ENCODE results near the gene C18orf63.

The C18orf63 gene

DNA sequence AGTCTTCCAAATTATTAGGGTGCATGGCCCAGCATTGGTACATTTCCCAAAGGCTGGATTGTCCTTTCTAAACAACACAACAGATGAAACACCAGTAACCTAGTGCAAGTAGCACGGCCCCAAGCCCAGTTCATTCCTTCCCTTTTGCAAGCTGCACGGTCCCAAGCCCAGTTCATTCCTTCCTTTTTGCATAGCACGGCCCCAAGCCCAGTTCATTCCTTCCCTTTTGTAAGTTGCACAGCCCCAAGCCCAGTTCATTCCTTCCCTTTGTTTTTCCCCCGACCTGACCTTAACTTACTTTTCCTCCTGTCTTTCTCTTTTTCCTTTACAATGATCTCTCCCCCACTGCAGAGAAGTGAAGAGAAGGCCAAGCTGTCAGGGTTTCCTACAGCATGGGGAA, 60.9 kb downstream of the C18orf63 start:
- TF ChIP-seq, protein P1, sequence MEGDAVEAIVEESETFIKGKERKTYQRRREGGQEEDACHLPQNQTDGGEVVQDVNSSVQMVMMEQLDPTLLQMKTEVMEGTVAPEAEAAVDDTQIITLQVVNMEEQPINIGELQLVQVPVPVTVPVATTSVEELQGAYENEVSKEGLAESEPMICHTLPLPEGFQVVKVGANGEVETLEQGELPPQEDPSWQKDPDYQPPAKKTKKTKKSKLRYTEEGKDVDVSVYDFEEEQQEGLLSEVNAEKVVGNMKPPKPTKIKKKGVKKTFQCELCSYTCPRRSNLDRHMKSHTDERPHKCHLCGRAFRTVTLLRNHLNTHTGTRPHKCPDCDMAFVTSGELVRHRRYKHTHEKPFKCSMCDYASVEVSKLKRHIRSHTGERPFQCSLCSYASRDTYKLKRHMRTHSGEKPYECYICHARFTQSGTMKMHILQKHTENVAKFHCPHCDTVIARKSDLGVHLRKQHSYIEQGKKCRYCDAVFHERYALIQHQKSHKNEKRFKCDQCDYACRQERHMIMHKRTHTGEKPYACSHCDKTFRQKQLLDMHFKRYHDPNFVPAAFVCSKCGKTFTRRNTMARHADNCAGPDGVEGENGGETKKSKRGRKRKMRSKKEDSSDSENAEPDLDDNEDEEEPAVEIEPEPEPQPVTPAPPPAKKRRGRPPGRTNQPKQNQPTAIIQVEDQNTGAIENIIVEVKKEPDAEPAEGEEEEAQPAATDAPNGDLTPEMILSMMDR (IDR thresholded peaks at IDR 0.05; ENCODE audit: insufficient read depth, low read length, poor library complexity, severe bottlenecking), result no peak
- no peak for TF ChIP-seq EZH2phosphoT487 (conservative IDR thresholded peaks at IDR 0.05; ENCODE audit: low read length)
- H3K27me3 ChIP-seq (ENCODE audit: low read length), result 0 out of 2 replicates have a peak, but pooled peaks cover 3% of the 10 kb centered on the region
- H3K36me3 ChIP-seq (ENCODE audit: low read length), result no peaks in the 10 kb centered on the region
- H3K79me2 ChIP-seq (ENCODE audit: insufficient read depth, low read length), result no peaks in the 10 kb centered on the region
- no peaks in the 10 kb centered on the region for H3K9me2 ChIP-seq (replicated peaks; ENCODE audit: insufficient read depth, low read length)
- no peak overlapping the region for H3K9ac ChIP-seq (ENCODE audit: low read length)
- H3K27ac ChIP-seq (ENCODE audit: low read depth, low read length), result no peak overlapping the region
- no peaks in the 10 kb centered on the region for H3K9me3 ChIP-seq (ENCODE audit: insufficient read depth, low read length)
- no peak overlapping the region for H3K4me3 ChIP-seq (ENCODE audit: insufficient read depth, low read length, poor library complexity, severe bottlenecking)
- no peak overlapping the region for H2AFZ ChIP-seq (ENCODE audit: low read depth, low read length, severe bottlenecking)
- no peaks in the 10 kb centered on the region for H4K20me1 ChIP-seq (ENCODE audit: low read depth, low read length)
- no peaks in the 10 kb centered on the region for H3F3A ChIP-seq (ENCODE audit: insufficient read depth)
- no peak overlapping the region for H3K4me2 ChIP-seq (ENCODE audit: low read depth, low read length, poor library complexity, severe bottlenecking)

GRCh38 chr18:74377776-74378175, 62.1 kb downstream of the C18orf63 start:
- Histone ChIP-seq H3K4me2 (ENCODE audit: low read depth, low read length, poor library complexity, severe bottlenecking) (no peak overlapping the region), H3K36me3 (ENCODE audit: low read length) (no peaks in the 10 kb centered on the region), H3K9me2 (replicated peaks; ENCODE audit: insufficient read depth, low read length) (no peaks in the 10 kb centered on the region), H3K79me2 (ENCODE audit: insufficient read depth, low read length) (no peaks in the 10 kb centered on the region), H3K9me3 (ENCODE audit: insufficient read depth, low read length) (no peaks in the 10 kb centered on the region), H2AFZ (ENCODE audit: low read depth, low read length, severe bottlenecking) (no peak overlapping the region), H3F3A (ENCODE audit: insufficient read depth) (no peaks in the 10 kb centered on the region), H4K20me1 (ENCODE audit: low read depth, low read length) (no peaks in the 10 kb centered on the region), H3K27ac (ENCODE audit: low read depth, low read length) (no peak overlapping the region), H3K4me3 (ENCODE audit: insufficient read depth, low read length, poor library complexity, severe bottlenecking) (no peak overlapping the region), H3K9ac (ENCODE audit: low read length) (no peak overlapping the region), H3K27me3 (ENCODE audit: low read length) (0 out of 2 replicates have a peak, but pooled peaks cover 3% of the 10 kb centered on the region)
- TF ChIP-seq, protein P1 (IDR thresholded peaks at IDR 0.05; ENCODE audit: insufficient read depth, low read length, poor library complexity, severe bottlenecking), result no peak
- no peak for TF ChIP-seq EZH2phosphoT487 (conservative IDR thresholded peaks at IDR 0.05; ENCODE audit: low read length)

DNA sequence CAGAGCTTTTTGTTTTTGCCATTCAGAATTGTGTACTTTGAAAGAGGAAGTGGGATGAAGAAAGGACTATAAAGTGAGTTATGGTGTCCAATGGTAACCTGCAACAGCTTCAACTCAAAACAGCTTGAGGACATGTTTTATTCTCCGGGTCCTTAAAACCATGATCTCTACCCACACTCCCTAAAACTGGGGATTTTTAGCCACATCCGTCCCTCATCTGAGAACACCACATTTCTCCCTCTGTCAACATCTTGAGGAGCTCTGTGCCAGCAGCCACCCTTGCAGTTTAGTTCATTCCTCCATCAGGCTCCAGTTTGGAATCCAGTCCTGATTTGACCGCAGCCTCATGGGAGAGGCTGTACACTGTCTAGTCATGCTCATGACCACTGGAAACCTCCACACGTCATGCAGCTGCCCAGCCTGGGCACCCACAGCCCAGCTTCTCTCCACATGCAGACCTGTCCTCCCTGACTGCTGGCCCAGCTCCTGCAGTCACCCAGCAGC, 62.6 kb downstream of the C18orf63 start:
- no peak overlapping the region for H3K9ac ChIP-seq (ENCODE audit: low read length)
- 0 out of 2 replicates have a peak, but pooled peaks cover 3% of the 10 kb centered on the region for H3K27me3 ChIP-seq (ENCODE audit: low read length)
- no peaks in the 10 kb centered on the region for H3F3A ChIP-seq (ENCODE audit: insufficient read depth)
- H3K36me3 ChIP-seq (ENCODE audit: low read length), result no peaks in the 10 kb centered on the region
- H2AFZ ChIP-seq (ENCODE audit: low read depth, low read length, severe bottlenecking), result no peak overlapping the region
- H4K20me1 ChIP-seq (ENCODE audit: low read depth, low read length), result no peaks in the 10 kb centered on the region
- H3K9me3 ChIP-seq (ENCODE audit: insufficient read depth, low read length), result no peaks in the 10 kb centered on the region
- H3K4me3 ChIP-seq (ENCODE audit: insufficient read depth, low read length, poor library complexity, severe bottlenecking), result no peak overlapping the region
- no peaks in the 10 kb centered on the region for H3K9me2 ChIP-seq (replicated peaks; ENCODE audit: insufficient read depth, low read length)
- H3K27ac ChIP-seq (ENCODE audit: low read depth, low read length), result no peak overlapping the region
- TF ChIP-seq, protein P1 (IDR thresholded peaks at IDR 0.05; ENCODE audit: insufficient read depth, low read length, poor library complexity, severe bottlenecking), result no peak
- TF ChIP-seq EZH2phosphoT487 (conservative IDR thresholded peaks at IDR 0.05; ENCODE audit: low read length), result no peak
- no peak overlapping the region for H3K4me2 ChIP-seq (ENCODE audit: low read depth, low read length, poor library complexity, severe bottlenecking)
- no peaks in the 10 kb centered on the region for H3K79me2 ChIP-seq (ENCODE audit: insufficient read depth, low read length)

Measured in SU-DHL-6 (cell line).